Muscle of arm (tissue), 12 donors: ENCODE results near the gene CTDP1. TPM values are rescaled to one million over a fixed set of nuclear protein-coding genes. Genes with fewer than 3 reads are reported as not detected.

ENCODE experiments used
- DNase-seq: peaks from one replicate; pipeline ENCODE4 v3.0.0-alpha.2; 2013
- polyA plus RNA-seq, 12 donors: library from polyadenylated mRNA; unstranded; fragments of 120-200 nt; gene quantifications; one replicate each; pipeline ENCODE4 v1.2.1, GENCODE V29; 2013; ENCODE audit not compliant: insufficient read length in 12 of 12

Gene CTDP1
- polyA plus RNA-seq, 12 donors = 6.2 to 12.8 (median 7.6) TPM; not detected in 1

DNA sequence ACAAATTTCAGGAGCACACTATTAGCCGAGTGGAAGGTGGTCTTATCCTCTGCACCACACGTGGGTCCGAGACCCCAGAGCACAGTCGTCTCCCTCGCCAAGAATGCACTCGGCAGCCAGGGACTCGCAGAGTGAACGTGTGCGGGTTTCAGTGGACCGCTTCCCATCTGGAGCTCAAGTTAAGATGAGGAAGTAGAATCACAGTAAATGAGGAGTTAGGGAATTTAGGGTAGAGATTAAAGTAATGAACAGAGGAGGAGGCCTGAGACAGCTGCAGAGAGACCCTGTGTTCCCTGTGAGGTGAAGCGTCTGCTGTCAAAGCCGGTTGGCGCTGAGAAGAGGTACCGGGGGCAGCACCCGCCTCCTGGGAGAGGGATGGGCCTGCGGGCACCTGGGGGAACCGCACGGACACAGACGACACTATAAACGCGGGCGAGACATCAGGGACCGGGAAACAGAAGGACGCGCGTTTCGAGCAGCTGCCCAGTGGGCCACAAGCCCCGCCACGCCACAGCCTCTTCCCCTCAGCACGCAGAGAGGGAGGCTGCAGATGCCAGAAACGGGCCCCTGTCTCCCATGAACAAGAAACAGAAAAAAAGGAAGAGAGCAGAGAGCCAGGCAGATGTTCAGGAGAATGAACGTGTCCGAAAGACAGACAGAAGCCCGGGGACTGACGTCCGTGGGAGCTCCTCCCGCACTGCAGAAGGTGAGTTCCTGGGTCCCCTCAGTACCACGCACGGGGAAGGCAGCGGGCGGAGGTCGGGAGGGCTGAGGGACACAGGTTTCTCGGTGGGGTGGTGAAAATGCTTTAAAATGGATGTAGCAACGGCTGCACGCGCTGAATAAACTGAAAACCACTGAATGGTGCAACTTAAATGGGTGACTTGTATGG, 112.7 kb downstream of the CTDP1 start:
- DNase-seq = no peak

DNA sequence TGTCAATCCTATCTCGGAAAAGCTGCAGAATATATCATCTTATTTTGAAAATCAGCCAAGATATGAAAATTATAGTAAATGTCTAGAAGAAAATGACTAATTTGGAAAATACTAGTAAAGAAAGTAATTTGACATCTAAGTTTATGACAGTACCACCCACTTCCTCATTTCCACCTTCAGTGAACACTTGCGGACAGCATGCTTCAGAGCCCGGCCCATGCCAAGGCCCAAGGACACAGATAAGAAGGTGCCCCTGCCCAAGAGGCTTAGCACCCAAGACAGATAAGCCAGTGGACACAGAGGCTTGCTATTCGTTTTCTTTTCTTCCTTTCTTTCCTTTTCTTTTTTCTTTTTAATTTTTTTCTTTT, 113.4 kb downstream of the CTDP1 start:
- no peak for DNase-seq

DNA sequence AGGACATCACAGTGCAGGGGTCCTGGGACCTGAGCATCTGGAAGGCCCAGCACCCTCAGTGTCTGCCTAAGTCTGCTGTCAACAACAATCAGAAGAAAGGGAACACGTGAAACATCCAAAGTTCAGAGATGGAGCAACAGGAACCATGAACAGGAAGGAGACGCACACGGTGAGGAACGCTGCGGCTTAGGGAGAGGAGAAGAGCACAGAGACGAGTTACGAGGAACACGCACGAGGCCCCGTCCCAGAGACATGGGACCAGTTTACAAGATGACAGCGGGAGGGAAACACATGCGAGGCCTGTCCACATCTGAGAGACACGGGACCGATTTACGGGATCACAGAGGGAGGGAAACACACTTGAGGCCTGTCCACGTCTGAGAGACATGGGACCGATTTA, 115.2 kb downstream of the CTDP1 start:
- no peak for DNase-seq

DNA sequence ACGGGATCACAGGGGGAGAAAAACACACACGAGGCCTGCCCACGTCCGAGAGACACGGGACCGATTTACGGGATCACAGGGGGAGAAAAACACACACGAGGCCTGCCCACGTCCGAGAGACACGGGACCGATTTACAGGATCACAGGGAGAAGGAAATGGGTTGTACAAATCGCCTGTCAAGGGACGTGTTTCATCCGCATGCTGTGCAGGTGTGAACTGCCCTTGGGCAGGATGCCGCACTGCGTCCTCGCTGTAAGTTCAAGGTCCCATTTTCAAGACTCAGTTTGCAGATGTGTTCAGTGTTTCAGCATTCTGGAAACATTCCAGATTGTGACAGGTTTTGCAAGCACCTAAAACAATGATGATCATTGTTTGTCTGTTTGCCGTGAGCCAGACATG, 115.8 kb downstream of the CTDP1 start:
- no peak for DNase-seq

DNA sequence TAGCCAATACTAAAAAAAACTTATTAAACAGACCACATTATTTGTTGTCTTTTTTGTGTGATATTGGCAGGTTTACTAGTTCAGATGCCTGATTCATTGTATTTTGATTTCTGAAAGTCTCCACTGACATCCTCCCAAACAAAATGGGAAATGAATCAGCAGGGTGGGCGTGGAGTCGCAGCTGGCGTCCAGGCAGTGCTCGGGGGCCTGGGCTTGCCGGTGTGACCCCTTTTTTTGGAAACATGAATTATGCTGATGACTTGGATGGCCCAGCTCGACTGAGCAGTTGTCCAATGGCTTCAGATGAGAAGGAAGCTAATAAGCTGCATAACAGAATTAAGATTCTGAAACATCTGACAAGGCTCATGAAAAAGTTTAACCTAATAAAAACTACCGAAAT, 116.4 kb downstream of the CTDP1 start:
- DNase-seq = no peak

DNA sequence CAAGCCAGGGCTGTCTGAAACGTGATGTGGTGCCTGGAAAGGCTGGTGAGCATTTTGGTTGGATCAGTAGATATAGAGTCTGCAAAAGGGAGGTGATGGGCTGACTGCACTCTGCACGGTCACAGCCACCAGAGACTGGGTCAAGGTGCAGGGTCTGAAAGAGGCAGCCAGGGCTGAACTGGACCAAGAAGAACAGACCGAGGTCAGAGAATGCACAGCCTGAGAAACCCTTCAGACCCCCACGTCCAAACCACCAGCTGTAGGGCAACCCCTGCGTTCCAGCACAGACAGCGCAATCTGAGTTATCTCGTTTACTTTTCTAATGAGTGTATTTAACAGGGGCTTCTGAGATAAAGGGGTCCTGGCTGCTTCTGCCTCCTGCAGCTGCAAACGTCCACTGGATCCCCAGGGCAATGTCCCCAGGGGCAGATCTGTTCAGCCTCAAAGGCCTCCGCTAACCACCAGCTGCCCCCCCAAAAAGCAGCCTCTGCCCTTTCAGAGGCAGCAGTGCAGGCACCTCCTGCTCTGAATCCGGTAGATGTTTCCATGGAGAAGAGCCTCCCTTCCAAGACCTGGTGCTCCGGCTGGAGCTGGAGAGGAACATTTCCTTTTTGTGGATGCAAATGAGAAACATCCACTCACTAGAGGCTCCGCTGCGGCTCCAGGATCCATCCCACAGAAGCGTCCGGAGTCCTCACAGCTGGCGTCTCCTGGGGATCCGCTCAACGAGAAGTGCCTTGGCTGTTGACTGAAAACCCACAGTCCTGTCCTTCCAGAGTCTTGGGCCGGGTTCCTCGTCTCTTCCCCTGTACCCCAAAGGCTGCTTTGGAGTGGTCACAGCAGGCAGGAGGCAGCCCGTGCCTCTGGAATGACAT, 117.2 kb downstream of the CTDP1 start:
- peak; percentile 78 for DNase-seq

DNA sequence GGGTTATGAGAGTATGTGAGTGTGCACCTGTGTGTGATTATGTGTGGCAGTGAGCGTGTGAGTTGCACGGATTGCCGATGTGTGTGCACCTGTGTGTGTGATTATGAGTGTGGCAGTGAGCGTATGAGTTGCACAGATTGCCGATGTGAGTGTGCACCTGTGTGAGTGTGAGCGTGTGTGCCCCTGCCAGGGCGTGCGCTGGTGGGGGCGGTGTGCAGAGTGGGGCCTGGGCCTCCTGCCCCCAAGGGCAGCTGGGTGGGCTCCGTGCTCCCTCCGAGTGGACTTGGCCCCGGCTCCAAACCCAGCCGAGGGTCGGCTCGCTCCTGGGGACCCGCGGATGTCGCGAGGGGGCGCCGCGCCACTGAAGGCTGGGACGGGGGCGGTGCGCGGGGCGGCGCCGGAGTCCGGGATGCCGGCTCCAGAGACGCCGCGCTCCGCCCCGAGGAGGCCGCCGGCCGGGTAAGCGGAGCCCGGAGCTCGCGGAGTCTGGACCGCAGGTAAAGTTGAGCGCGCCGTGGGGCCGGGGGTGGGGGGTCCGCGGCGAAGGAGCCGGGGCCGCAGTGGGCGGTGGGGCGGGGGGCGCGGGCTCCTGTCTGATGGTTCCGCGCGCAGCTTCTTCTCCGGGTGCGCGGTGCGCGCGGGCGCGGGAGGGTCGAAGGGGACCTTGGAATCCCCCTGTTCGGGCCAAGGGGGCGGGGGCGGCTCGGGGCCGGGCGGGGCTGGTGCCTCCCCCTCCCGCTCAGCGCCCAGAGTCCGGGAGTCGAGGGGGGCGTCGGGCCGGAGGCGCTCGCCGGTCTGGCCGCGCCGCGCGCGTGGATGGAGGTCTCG, 118.1 kb downstream of the CTDP1 start, which contains the start of gene KCNG2:
KCNG2 (plus strand) TSS at position 421 of the 828 bp plus-strand sequence. CDS start 65,730 bp downstream, outside the sequence.
- peak; percentile 55 for DNase-seq

DNA sequence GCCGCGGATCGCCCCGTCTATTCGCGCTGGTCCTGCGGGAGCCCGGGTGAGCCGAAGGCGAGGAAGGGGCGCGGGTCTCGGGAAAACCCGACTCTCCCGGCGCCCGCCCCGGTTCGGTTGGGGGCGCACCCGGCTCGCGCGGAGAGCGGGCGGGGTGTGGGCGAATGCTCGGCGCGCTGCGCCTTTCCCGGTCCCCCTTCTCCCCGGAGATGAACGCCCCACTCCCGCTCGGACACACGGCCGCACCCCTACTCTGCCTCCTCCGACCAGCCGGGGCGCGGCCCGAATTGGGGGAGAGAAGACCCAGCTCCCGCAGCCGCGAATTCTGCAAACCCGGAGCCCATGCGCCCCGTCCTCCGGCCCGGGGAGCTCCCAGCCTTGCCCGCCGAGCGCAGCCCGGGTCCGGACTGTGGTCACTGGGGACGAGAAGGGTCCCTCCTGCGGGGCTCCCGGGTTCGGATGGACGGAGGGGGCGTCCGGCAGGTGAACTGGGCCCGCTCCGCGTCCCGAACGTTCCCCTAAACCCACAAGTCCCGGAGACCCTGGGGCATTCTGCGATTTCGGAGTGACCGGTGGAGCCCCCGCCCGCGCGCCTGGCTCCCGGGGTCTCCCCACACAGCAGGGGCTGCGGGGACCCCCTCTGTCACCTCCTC, 118.9 kb downstream of the CTDP1 start:
- DNase-seq = no peak

DNA sequence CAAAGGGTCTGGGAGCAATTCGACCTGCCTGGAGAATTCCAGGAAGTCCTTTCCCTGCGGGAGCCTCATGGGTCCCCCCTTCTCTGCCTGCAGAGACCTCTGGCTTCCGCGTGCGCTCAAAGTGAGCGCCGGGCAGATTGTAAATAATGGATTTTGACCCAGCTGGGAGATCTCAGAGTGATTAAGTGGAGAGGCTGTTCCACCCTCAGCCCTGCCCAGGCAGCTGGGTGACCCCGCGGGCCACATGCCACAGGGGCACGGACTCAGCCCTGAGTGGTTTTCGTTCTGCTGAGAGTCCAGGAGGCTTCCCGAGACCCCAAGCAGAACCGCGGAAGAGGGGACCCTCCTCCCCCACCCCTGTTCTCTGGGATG, 119.4 kb downstream of the CTDP1 start:
- DNase-seq = no peak

DNA sequence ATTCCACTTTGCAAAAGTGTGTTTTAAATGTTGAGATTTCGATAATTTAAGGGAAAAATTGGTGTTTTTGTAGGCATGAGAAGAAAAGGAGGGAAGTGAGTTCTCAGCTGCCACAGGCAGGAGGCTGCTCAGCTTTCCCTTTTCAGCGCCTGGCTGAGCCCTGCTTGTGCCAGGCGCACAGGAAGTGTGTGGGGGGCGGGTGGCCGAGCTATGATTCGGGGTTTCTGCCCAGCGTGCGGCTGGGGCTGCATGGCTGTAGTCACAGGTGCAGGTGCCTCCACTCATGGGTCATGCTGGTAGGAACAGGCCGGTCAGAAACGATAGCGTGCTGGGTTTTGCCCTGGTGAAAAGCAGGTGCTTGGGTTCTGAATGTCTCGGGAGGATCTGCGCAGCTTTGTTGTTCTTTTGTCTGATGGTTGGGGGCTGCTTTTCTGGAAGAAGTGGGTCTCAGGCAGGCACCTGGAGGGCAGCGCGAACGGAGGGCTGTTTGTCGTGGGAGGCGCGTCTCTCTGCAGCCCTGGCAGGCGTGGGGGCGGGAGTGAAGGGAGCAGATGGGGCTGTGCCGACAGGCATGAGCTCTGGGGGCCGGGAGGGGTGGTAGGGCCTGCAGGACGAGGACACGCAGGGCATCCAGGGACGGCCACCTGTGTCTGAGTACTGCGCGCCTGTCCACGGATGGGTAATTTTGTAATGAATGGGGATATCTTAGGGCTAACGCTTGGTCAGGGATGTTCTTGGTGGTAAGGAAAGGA, 120.2 kb downstream of the CTDP1 start:
- no peak for DNase-seq

DNA sequence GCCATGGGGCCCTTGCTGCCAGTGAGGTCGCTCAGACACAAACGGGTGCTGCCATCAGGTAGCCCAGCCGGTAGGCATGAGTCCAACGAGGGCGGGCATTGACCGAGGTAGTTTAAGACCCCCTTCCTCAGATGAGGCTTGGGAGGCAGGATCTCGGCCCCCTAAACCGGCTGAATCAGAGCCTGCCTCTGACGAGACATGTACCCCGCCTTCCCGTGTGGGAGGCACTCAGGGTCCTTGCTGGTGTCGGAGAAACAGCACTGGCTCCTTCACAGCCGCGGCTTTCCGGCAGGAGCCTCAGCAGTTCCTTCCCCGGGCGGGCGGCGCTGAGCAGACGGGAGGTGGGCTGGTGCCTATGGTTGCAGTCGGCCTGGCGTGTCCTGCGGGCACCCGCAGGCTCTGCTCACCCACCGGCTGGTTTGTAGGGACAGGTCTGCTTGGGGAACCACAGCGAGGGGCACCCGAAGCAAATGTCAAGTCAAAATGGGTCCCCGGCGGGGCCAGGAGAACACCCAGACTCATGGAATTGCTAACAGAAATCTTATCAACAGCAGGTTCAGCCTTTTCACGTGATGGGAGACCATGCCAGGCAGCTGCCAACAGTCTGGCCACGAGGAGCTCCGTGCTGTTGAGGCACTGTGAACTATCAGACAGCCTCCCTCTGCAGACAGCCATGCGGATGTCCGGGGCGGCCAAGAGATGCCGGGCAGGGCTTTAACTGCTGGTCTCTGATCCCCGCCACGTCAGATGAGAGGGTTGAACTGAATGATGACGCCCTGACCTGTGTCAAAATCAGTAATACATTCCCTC, 121.0 kb downstream of the CTDP1 start:
- DNase-seq = no peak

DNA sequence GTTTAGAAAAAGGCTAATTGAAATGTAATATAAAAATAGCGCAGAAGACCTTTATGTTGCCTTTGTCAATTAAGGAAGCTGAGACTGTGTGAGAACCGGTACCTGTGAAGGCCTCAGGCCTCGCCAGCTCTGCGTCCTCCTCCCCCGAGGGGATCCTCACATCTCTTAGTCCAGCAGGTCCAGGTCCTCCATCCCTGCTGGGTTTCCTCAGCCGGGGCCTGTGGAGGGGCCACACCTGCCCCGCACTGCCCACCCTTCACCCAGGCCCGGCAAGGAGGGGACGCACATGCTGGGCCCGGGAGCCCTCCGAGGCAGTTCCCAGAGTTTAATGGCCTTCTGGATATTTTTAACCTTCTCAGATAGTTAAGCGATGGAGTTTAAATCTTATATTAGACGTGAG, 121.6 kb downstream of the CTDP1 start:
- DNase-seq = no peak

DNA sequence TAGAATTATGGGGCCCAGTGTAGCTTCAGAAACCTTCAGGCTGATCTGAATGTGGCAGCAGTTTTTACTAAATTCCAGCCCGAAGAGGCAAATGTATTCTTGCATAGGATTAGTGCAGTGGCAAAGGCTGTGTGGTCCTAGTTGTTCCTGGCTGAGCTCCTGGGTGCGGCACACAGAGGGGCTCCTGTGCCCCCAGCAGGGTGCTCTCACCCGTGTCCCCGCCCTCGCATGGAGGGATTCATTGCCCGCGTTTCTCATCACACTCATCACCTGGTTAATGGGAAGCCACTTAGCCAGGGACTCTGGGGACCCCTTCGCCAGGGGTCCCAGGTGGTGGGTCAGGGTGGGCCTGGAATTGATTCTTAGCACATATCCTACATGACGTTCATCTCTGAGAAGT, 122.0 kb downstream of the CTDP1 start:
- DNase-seq = no peak

DNA sequence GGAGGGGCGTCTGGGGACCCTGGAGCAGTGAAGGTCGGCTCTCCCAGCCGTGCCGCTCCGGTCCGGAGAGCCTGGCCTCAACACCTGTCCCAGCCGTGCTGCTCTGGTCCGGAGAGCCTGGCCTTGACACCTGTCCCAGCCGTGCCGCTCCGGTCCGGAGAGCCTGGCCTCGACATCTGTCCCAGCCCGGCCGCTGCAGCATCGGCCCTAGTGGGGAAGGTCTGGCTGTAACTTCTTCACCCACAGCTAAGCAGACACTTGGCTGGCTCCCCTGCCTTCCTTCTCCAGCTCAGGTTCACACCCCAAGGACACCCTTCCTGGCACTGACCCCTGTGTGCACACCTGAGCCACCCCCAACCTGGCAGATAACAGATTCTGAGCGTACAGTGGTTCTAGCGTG, 122.7 kb downstream of the CTDP1 start:
- no peak for DNase-seq

DNA sequence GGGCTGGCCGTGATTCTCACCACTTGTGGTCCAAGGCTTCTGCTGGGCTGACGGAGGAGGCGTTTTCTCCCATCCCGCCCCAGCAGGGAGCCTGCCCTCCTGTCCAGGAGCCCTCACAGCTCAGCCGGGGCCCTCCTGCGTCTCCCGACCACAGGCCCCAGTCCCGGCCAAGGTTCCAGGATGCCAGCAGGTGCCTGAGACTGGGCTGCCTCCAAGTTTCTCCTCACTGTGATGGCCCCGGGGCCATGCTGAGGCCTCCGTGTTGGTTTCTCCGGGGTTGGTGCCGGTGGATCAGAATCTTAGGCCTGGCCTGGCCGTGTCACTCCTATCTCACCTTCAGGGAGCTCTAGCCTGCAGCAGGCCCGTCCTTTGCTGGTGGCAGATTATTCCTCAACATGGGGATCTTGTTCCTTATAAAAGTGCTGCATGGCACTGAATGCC, 124.0 kb downstream of the CTDP1 start:
- DNase-seq = no peak
